Daoy (cell line): ENCODE results near the gene RTEL1. TPM values are rescaled to one million over a fixed set of nuclear protein-coding genes. Genes with fewer than 3 reads are reported as not detected.
"Not testable (repeated sequence)": the region's sequence is repeated elsewhere in the genome, so short reads cannot be mapped to it uniquely, and the experiment has no call there.

Experiments used
- DNase-seq: peaks from one replicate; pipeline ENCODE4 v3.0.0-alpha.2; 2015; ENCODE audit warnings: low read depth
- total RNA-seq: library from RNA; depleted of rRNA; stranded (reverse); fragments of >200 nt; shearing (Covaris generic); gene quantifications from 2 replicates; pipeline ENCODE4 v1.2.3, GENCODE V29; 2014

Gene RTEL1
- total RNA-seq, 1 experiment from 2014 or later = 11.4 TPM

DNA sequence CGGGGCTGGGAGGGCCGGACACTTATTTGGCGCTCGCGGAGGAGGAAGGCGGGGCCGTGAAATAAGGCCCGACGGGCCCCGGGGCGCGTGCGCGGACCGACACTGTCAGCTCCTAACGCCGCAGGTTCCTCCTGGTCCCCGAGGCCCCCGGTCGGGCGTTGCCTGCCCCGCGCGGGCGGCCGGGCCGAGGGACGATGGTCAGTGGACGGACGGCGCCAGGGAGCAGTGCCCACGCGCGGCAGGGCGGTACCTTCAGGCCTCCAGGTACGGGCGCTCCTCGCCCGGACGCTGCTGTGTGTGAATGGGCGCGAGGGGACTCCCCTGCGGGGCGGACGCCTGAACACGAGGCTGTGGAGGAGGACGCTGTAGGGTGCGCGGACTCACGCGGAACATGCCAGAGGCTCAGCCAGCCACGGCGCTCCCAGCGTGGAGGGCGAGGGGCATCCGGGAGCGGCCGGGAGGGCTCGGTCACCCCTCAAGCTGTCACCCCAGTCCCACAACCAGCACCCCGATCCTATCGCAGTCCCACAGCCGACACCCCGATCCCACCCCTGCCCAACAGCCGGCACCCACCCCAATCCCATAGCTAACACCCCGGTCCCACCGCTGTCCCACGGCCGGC is 30.9 kb upstream of the RTEL1 start:
- peak; percentile 95 for DNase-seq

DNA sequence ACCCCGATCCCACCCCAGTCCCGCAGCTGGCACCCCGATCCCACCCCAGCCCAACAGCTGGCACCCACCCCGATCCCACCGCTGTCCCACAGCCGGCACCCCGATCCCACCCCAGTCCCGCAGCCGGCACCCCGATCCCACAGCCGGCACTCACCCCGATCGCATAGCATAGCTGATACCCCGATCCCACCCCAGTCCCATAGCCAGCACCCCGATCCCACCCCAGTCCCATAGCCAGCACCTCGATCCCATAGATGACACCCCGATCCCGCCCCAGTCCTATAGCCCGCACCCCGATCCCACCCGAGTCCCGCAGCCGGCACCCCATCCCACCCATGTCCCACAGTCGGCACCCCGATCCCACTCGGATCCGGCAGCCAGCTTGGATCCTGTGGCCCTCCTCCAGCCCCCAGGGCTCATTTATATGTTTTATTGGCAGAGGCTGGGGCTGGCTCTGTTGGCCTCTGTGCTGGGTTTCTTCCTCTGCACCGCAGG is 30.3 kb upstream of the RTEL1 start:
- no peak for DNase-seq

DNA sequence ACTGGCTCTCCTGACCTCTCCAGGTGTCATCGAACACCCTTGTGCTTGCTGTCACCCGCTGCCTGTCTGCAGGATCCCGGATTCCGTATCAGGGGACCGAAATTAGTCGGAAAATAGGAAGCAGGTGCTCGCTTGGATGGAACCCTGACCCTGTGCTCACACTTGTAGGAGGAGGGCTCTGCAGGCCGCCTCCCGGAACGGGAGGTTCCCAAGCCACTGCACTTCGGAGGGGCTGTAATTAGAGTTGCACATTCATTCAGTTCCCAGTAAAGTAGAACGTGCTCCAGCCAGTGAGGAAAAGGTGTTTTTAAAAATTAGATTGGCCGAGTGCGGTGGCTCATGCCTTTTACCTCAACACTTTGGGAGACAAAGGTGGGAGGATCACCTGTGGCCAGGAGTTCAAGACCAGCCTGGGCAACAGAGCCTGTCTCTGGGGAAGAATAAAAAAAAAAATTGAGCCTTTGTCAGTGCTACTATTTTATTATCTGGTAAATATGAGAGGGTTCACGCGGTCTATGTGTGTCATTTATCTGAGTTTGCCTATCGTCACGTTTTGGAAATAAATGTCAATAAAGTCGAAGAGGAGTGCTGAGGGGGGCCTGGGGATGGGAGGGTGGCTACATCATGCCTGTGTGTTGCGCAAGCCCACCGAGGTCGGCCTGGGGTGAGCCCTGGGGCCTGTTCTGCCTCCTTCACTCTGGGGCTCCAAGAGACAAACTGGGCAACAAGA is 29.7 kb upstream of the RTEL1 start:
- no peak for DNase-seq

DNA sequence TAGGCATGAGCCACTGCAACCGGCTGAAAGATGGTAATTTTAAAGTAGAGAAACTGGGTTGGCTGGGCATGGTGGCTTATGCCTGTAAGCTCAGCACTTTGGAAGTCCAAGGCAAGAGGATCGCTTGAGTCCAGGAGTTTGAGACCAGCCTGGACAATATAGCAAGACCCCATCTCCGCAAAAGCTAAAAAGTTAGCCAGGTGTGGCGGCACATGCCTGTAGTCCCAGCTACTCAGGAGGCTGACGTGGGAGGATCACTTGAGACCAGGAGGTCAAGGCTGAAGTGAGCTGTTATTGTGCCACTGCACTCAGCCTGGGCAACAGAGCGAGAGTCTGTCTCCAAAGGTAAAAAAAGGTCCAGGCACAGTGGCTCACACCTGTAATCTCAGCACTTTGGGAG is 27.2 kb upstream of the RTEL1 start:
- DNase-seq = not testable (repeated sequence)

DNA sequence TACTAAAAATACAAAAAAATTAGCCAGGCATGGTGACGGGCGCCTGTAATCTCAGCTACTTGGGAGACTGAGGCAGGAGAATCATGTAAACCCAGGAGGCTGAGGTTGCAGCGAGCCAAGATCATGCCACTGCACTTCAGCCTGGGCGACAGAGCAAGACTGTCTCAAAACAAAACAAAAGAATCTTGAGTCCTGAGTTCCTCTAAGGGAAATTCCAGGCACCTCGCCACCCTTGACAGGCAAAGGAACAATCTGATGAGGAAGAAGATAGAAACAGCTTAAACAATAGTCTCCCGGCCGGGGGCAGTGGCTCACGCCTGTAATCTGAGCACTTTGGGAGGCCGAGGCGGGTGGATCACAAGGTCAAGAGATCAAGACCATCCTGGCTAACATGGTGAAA is 26.7 kb upstream of the RTEL1 start:
- DNase-seq = not testable (repeated sequence)

DNA sequence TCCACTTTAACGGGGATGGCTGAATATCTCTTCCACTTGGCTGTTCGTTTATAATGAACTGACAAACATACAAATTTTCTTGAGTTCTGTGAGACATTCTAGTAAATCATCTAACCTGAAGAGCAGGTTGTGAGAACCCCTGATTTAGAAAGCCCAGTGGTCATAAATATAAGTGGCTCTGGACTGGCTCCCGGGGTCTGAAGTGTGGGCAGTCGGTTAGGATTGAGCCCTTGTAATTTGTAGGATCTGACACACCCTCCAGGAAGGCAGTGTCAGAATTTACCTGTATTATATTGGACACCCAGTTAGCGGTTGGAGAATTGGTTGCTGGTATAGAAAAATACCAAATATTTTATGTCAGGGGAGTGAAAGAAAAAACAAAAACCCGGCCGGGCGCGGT is 24.4 kb upstream of the RTEL1 start:
- no peak for DNase-seq

DNA sequence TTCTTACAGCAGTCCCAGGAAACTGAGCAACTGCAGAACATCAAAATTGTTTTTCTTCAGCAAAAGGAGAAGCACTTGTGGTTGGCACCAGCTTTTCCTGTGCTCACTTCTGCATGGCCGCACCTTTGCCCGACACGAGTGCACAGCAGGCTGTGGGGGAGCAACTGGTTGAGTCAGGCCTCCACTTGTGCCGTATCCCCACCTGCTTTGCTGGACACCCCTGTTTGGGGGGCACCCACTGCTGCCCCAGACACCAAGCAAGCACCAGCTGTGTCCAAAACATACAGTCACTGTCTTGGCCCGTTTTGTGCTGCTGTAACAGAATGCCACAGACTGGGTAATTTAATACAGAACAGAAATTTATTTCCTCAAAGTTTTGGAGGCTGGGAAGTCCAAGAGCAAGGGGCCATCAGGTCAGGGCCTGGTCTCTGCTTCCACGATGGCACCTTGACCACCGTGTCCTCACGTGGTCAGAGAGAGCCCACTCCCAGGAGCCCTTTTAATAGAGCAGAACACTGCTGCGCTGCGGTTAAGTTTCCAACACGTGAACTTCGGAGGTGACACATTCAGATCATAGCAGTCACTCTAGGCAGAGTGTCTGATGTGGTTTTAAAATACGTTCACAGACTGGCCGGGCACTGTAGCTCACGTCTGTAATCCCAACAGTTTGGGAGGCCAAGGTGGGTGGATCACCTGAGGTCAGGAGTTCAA is 22.5 kb upstream of the RTEL1 start:
- no peak for DNase-seq

DNA sequence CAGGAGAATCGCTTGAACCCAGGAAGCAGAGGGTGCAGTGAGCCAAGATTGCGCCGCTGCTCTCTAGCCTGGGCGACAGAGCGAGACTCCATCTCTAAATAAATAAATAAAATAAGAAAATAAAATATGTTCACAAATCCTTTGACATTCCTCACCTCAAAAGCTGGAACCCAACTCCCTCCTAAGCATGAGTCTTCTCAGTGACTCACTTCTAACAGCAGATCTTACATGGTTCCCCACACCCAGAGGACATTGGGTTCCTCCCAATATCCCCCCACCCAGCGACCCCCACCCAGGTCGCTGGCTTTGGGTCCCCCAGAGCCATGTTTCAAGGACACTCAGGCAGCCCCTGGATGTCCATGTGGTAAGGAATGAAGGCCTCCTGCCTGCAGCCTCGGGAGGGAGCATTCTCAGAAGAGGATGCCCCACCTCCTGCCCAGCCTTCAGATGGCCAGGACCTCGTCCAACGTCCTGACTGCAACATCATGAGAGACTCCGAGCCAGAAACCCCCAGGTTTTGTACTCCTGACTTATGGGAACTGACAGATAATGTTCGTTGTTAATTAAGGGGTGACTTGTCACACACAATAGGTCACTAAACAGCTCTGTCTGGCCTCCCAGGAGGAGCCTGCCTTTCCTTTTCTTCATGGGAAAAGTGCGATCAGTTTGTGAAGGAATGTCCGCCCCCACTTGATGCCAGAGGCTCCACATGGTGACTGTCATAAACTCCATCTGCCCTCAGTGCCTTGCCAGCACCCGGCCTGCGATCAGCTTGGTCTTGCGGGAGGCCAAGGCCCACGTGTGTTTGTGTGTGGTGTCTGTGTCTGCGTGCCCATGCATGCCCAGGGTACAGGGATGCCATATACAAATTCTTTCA is 21.1 kb upstream of the RTEL1 start:
- no peak for DNase-seq

DNA sequence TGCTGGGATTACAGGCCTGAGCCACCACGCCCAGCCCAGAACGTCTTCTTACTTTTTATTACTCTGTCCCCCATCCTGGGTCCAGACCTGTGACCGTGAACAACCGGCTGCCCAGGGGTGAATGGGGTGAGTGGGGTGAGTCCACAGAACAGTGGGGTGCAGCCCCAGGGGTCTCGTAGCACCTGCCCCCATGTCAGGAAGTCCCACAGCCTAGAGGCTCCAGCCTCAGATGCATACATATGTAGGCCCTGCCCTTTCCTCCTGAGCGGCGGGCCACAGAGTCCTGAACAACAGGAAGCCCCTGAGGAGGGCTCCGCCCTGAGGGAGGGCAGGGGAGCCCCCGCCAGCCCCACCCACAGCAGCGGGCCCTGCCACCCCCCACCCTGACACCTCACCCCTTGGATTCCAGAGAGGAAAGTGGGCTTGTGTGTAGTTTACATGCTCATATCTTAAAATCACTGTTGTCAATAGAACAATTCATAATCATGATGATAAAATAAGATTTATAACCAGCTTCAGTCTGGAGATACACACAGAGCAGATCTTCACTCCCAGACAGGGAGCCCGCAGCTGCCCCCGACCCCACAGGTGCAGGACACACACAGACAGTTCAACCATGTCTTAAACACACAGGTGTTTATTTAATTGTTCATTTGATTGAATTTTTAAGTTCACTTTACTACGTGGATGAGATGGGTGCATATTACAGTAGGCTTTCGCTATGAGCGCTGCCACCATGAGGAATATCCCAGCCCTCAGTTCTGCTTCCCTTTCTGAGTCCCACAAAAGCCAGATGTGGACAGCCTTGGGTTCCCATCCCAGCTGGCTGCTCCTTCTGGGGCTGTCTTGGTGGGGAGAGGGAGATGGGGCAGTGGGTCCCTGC is 18.8 kb upstream of the RTEL1 start:
- DNase-seq = no peak

DNA sequence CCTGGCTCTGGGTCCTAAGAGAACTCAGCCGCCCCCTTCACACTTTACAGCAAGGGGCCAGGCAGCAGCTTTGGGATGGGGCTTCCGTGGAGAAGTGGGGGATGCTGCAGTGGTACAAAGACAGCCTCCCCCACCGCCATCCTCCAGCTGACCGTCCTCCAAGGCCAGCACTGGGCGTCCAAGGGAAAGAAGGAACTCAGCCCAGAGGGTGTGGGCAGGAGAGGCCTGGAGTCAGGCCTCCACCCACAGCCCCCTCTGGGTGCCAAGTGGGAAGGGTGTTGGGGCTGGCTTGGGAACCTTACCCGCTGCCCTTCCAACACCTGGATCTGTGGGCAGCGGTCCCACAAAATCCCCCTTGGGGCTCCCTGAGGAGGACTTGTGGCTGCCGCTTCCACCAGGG is 18.0 kb upstream of the RTEL1 start:
- no peak for DNase-seq

DNA sequence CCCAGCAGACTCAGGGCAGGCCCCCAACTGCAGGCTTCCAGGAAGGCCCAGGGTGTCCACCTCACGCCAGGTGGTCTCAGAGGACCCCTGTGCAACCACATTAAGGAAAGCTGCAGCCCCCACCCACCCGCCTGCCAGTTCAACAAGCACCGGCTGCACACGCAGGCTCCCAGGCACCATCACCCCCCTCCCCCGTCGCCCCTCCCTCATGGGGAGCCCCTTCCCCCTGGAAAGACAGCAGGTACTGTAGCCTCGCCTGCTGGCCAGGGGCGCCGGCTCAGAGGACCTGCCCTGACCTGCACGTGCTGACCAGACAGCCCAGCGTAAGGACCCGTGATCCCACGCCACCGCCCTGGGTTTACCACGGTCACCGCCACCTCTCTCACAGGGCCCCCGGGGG is 17.4 kb upstream of the RTEL1 start:
- not testable (repeated sequence) for DNase-seq

DNA sequence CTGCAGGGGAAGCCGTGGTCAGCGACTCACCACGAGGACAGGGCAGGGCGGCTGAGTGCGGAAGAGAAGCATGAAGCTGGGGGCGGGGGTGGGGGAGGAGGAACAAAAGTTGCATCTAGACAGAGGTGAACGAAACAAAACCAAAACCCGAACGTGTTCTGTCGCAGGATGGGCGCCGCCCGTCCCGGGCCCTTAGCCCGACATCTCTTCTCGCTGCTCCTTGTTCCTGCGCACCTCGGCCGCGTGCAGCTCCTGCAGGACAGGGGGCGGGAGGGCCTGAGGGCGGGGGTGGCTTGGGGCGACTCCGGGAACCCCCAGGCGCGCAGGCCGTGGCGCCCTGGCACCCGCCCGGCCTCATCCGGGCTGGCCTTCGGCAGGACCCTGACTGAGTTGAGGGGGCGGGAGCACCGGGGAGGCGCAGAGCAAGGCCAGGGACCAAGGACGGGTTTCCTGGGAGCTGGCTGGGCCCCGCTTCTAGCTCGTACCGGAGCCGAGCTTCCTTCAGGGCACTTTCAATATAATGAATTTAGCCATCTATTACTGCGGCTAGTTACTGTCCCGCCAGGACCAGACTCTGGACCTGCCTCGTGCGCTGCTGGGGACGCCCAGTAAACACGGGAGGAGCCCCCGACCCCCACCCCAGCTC is 16.8 kb upstream of the RTEL1 start:
- no peak for DNase-seq

DNA sequence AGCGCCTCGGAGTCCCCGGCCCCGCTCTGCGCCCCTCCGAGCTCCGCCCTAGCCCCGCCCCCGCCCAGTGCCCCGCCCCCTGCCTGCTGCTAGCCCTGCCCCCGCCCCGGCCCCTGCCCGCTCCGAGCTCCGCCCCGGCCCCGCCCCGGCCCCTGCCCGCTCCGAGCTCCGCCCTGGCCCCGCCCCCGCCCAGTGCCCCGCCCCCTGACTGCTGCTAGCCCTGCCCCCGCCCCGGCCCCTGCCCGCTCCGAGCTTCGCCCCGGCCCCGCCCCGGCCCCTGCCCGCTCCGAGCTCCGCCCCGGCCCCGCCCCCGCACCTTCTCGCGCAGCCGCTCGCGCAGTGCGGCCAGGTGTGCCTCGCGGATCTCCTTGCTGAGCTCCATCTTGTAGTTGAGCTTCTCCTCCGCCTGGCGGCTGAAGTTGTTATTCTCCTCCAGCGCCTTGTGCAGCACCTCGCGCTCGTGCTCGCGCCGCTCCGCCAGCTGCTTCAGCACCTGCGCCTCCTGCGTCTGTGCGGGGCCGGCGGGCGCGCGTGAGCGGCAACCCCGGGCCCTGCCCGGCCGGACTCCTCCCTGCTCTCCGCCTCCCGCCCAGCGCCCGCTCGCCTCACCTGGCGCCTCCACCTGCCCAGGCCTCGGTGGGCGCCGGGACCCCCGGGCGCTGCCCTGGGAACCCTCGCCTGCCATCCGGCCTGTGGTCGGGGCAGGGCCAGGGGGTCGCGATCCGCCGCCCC is 16.2 kb upstream of the RTEL1 start:
- DNase-seq = peak; percentile 84

DNA sequence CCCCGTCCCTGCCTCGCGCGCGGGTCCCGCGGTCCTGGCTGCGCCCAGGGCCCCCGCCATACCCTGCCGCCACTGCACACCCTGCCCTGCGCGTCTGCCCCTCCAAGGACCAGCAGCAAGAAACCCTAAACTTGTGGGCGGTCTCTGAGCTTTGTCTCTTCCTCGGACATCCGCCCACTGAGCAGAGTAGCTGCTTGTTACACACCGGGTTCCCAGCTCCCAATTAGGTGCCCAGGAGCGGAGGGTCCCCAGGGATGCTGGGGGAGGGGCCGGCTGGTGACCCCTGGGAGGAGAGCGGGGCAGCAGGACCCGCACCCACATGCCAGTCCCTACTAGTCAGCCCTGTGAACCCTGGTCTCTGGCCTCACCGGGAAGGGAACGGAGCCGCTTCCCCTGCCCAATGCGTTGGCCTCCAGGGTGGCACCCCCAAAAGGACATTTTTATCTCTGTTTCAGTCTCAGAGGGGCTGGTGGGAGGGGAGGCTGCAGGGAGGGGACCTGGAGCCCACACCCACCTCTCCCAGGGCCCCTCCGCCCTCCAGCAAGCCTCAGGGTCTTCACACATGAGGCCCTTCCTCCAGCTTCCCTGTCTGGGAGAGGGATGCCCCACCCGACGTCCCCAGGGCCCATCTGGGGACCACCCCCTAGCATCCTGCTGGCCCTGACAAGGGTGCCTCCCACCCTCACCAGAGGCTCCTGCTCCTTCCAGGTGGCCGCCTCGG is 15.4 kb upstream of the RTEL1 start:
- peak; percentile 36 for DNase-seq

DNA sequence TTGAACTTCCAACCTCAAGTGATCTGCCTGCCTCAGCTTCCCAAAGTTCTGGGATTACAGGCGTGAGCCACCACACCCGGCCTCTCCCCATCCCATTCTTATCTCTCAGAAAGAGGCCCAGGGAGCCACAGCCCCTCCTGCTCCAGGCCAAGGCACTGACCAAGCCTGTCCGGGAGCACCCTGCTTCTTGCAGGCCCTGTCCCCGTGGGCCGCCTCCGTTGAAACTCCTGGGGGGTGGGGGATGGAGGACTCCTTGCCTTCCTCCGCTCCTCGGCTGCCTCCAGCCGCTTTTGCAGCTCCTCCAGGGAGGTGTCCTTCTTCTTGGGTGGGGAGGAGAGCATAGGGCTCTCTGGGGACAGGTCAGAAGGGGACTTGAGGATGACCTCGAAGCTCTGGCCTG is 14.6 kb upstream of the RTEL1 start:
- no peak for DNase-seq

DNA sequence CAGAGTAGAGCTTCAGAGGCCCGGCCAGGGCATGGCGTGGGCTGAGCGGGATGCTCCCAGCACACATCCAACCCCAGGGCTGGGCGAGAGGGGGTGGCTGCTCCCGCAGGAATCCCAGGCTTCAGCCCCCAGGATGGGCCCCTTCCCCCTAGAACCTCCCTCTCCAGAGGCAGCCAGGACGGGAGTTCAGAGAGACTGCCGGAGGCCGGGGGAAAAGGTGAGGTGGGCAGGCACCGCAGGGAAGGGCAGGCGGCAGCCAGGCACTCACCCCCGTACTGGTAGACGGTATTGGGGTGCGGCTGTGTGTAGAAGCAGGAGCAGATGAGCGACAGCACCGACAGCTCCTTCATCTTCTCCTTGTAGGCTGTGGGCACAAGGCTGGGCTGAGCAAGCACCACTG is 14.2 kb upstream of the RTEL1 start:
- DNase-seq = no peak

DNA sequence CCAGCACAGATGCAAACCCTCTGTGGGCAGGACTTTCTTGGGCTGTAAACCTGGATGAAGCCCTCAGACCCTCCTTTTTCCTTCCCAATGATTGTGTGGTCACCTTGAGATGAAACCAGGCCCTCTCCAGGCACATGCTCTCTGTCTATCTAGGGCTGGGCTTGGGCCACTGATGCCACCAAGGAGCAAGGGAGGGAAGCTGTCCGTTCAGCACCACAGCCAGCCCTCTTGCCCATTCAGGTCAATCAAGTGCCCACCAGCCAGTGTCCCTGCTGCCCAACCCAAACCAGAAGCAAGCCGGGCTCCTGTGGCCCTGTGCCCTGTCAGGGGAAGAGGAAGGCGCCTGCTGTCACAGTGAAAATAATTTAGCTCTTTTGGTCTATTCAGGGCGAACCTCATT is 12.9 kb upstream of the RTEL1 start:
- DNase-seq = no peak

DNA sequence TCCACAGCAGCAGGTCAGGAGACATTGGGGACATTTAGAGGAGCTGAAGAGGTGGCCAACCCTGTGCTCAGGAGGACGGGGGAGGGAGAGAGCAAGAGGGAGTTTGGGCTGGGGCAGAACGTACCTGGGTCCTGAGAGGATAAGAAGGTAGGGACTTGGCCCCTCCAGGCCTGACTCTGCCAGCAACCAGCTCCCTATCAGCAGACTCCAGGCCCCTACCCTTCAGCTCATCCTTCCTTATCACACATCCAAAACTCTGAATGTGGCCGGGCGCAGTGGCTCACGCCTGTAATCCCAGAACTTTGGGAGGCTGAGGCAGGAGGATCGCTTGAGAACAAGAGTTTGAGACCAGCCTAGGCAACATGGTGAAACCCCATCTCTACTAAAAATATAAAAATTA is 9.9 kb upstream of the RTEL1 start:
- DNase-seq = no peak
